Breast epithelium (tissue), 4 donors: ENCODE results near the gene ZNF418. TPM values are rescaled to one million over a fixed set of nuclear protein-coding genes. Genes with fewer than 3 reads are reported as not detected.
"Not testable (repeated sequence)": the region's sequence is repeated elsewhere in the genome, so short reads cannot be mapped to it uniquely, and the experiment has no call there.

Source experiments
- DNase-seq, 2 donors: peaks; one replicate each; pipeline ENCODE4 v3.0.0-alpha.2; 2019; ENCODE audit warnings: low spot score in 2 of 2
- H3K27ac ChIP-seq, 2 donors: fragments of 200-600 bp; sonication (generic) in 1 of 2; one replicate each; pipeline ENCODE4 v1.5.1; 2016 to 2019; ENCODE audit warnings: mild to moderate bottlenecking in 1 of 2
- H3K27me3 ChIP-seq, 2 donors: fragments of 200-600 bp; sonication (generic) in 1 of 2; one replicate each; pipeline versions ENCODE4 v1.5.1 to v1.6.0; 2017 to 2019; ENCODE audit warnings: control low read depth in 1 of 2, mild to moderate bottlenecking in 1 of 2
- H3K36me3 ChIP-seq: fragments of 200-600 bp; one replicate; pipeline ENCODE4 v1.5.1; 2019
- H3K4me1 ChIP-seq, 2 donors: fragments of 200-600 bp; sonication (generic); one replicate each; pipeline ENCODE4 v1.5.1; 2016 to 2019; ENCODE audit warnings: control low read depth in 1 of 2
- H3K4me3 ChIP-seq, 3 donors: fragments of 200-600 bp; sonication (generic); 1 replicate in 2 of 3; 2 replicates in 1 of 3; pipeline ENCODE4 v1.5.1; 2016 to 2019; ENCODE audit warnings: mild to moderate bottlenecking in 3 of 3, moderate library complexity in 2 of 3
- H3K9me3 ChIP-seq, 2 donors: fragments of 200-600 bp; sonication (generic) in 1 of 2; one replicate each; pipeline ENCODE4 v1.5.1; 2016 to 2019; ENCODE audit warnings: control low read depth in 1 of 2
- CTCF ChIP-seq, 3 donors: fragments of 450-650 bp; IDR thresholded peaks; one replicate each; pipeline ENCODE4 v1.5.1; 2016 to 2017; ENCODE audit warnings: antibody characterized with exemption in 3 of 3, mild to moderate bottlenecking in 3 of 3, moderate library complexity in 3 of 3
- POLR2A ChIP-seq: fragments of 450-650 bp; IDR thresholded peaks from one replicate; pipeline ENCODE4 v1.6.1; 2016; ENCODE audit warnings: antibody characterized with exemption, mild to moderate bottlenecking, moderate library complexity
- POLR2AphosphoS5 ChIP-seq, 3 donors: sonication (generic); formaldehyde crosslinking; IDR thresholded peaks; one replicate each; pipeline ENCODE4 v1.6.1; 2017; ENCODE audit warnings: antibody characterized with exemption in 3 of 3
- intact Hi-C: fragments of 100-400 bp; cut with DNase I; formaldehyde crosslinking; loops from one replicate; pipeline ENCODE4 v1.15.1; 2023; ENCODE audit warnings: low total_unique reads
- total RNA-seq, 3 donors: library from RNA; depleted of rRNA; stranded (reverse); fragments of >200 nt; gene quantifications; one replicate each; pipeline ENCODE4 v1.1.0, GENCODE V29; 2016

Gene ZNF418
- total RNA-seq, 3 donors from 2014 or later, result 3.2 to 8.9 (median 5.9) TPM

- peak within 1 kb of the TSS; percentile 64 to 76 for H3K27ac ChIP-seq
- no peaks in the 10 kb centered on the region for H3K36me3 ChIP-seq
- peaks cover 0 to 4% of the 10 kb centered on the region in 2 donors for H3K4me1 ChIP-seq
- no peaks in the 10 kb centered on the region for H3K27me3 ChIP-seq
- peaks cover 24 to 56% of the 10 kb centered on the region in 2 donors for H3K9me3 ChIP-seq
- TF ChIP-seq POLR2A (no peak), CTCF (IDR thresholded peaks at IDR 0.05) (peak; percentile 17 to 50 (median 43)), POLR2AphosphoS5 (IDR thresholded peaks at IDR 0.05) (peak; percentile 15 to 59 (median 42))
- intact Hi-C loops, result no loop called here
- peak within 1 kb of the TSS; percentile 37 to 78 (median 67) for H3K4me3 ChIP-seq
- peak; percentile 86 to 89 for DNase-seq
Observed at GRCh38 chr19:57888560-57889231, 46.5 kb downstream of the ZNF418 start, which contains the start of gene ZNF814. Gene ZNF814, minus strand, starts transcription at chr19:57889037. Its CDS starts 235 bp downstream, at chr19:57888802.

GRCh38 chr19:57888107-57888559 lies 47.1 kb downstream of the ZNF418 start:
- no peak for DNase-seq
- Histone ChIP-seq H3K27me3 (no peaks in the 10 kb centered on the region), H3K4me3 (peak overlapping the region; percentile 37 to 78 (median 67)), H3K9me3 (peaks cover 25 to 57% of the 10 kb centered on the region in 2 donors), H3K36me3 (no peaks in the 10 kb centered on the region), H3K27ac (peak overlapping the region; percentile 64 to 76), H3K4me1 (peaks cover 0 to 4% of the 10 kb centered on the region in 2 donors)
- no peak for TF ChIP-seq CTCF (IDR thresholded peaks at IDR 0.05)
- TF ChIP-seq POLR2AphosphoS5 (IDR thresholded peaks at IDR 0.05), result no peak
- intact Hi-C loops, result no loop called here

- Histone ChIP-seq H3K4me3 (peak overlapping the region in 2 of 3 donors; percentile 67 to 78), H3K27ac (no peak overlapping the region), H3K9me3 (peaks cover 25 to 52% of the 10 kb centered on the region in 2 donors), H3K4me1 (peaks cover 0 to 4% of the 10 kb centered on the region in 2 donors), H3K27me3 (no peaks in the 10 kb centered on the region), H3K36me3 (no peaks in the 10 kb centered on the region)
- intact Hi-C loops, result no loop called here
- TF ChIP-seq POLR2A (no peak), POLR2AphosphoS5 (IDR thresholded peaks at IDR 0.05) (no peak), CTCF (IDR thresholded peaks at IDR 0.05) (no peak)
- no peak for DNase-seq
Observed at GRCh38 chr19:57887195-57887941, 47.8 kb downstream of the ZNF418 start.

GRCh38 chr19:57886046-57886445 lies 49.2 kb downstream of the ZNF418 start:
- H3K27me3 ChIP-seq, result no peaks in the 10 kb centered on the region
- H3K36me3 ChIP-seq, result no peaks in the 10 kb centered on the region
- H3K9me3 ChIP-seq, result peaks cover 25 to 45% of the 10 kb centered on the region in 2 donors
- DNase-seq, result no peak
- H3K27ac ChIP-seq, result no peak overlapping the region
- peaks cover 0 to 4% of the 10 kb centered on the region in 2 donors for H3K4me1 ChIP-seq
- no peak overlapping the region for H3K4me3 ChIP-seq
- intact Hi-C loops, result no loop called here
- TF ChIP-seq POLR2AphosphoS5 (IDR thresholded peaks at IDR 0.05) (no peak), CTCF (IDR thresholded peaks at IDR 0.05) (no peak), POLR2A (no peak)

GRCh38 chr19:57873883-57874799 lies 61.1 kb downstream of the ZNF418 start:
- Histone ChIP-seq H3K4me3 (peak overlapping the region in 1 of 3 donors; percentile 6), H3K9me3 (peaks cover 78 to 90% of the 10 kb centered on the region in 2 donors)
- DNase-seq, H3K27ac ChIP-seq, H3K4me1 ChIP-seq, H3K36me3 ChIP-seq, H3K27me3 ChIP-seq, intact Hi-C loops: not testable (repeated sequence)
